Measurements from ENCODE around the gene CACNB4.
"Not testable (repeated sequence)": the region's sequence is repeated elsewhere in the genome, so short reads cannot be mapped to it uniquely, and the experiment has no call there.

Gene CACNB4

DNA sequence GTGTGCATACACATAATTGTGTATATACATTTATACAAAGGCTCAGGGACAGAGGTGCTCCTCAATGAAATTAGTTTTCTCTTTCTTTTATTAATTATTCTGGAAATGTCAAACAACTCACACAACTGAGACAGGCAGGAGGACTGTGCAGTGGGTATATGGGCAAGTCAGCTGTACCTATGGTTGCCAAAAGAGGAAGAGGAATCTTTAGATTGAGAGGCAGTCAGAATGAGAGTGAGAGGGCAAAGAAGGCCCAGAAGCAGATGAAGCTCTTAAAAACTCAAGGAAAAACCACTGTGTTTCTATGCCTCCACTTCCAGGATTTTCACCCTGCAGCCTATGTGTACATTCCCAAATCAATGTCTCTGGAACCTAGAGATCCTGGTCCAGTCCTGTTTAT is 79.1 kb downstream of the CACNB4 start:
- DNase-seq (ENCODE audit: low read depth in 2 of 2): no peak

DNA sequence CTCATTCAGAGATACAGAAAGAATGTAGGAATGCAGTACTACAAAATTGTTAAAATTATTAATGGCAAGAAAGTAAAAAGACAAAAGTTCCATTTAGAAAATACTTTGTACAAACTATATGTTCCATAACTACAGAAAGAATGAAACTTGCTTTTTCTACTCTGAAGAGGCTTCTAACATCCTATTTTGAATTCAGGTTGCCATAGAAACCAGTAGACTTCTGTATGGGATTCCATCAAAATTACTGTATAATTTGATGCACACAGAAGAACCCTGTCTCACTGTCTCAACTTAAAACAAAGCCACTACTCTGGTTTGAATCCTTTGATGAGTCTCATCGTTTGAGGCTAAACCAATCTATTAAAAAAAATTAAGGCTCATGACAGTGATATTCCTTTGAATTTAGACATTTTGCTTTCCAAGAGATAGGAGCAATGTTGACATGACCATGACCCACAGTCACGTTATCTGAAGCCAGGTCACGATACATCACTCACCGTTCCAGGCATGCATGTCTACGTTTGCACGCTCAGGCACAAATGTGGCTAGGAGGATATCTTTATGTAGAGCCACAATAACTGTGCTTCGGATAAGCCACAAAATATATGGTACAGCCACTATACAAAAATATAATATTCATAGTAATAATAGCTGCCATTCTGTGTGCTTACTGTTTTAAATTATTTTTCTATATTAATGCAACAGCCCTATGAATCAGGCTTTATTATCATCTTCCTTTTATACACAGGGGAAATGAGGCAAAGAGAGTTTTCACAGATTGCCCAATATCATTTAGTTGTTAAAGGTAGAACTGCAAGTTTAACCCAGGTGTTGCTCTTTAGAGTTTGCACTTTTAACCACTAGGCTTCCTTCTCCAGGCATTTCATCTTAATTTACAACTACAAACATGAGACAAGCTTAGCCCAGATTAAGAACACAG is 82.4 kb downstream of the CACNB4 start:
- no peak for DNase-seq (ENCODE audit: low read depth in 2 of 2)

DNA sequence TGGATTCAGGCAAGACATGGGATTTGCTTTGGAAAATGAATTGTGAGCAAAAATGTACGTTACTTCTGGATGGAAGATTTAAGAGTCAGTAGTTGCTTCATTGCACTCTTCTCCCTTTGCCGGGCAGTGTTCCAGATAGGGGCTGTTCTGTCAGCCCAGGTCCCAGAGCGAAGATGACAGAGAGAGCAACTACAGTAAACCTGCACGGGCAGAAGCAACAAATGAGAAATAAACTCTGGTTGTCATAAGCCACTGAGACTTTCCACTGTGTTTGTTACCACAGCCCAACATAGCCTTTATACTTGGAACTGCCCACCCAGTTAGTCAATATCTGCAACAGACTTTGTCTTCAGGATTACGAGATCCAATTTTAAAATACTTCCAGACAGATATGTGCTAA is 83.3 kb downstream of the CACNB4 start:
- no peak for DNase-seq (ENCODE audit: low read depth in 2 of 2)

DNA sequence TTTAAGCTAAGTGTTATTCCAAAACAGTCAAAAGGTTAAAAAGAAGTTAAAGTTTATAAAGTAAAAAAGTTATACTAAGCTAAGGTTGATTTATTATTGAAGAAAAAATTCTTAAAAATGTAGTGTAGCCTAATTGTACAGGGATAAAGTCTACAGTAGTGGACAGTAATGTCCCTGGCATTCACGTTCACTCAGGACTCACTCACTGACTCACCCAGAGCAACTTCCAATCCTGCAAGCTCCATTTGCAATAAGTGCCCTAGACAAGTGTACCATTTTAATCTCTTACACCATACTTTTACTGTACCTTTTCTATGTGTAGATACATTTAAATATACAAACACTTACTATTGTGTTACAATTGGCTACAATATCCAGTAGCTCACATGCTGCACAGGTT is 86.1 kb downstream of the CACNB4 start:
- DNase-seq (ENCODE audit: low read depth in 2 of 2): no peak

DNA sequence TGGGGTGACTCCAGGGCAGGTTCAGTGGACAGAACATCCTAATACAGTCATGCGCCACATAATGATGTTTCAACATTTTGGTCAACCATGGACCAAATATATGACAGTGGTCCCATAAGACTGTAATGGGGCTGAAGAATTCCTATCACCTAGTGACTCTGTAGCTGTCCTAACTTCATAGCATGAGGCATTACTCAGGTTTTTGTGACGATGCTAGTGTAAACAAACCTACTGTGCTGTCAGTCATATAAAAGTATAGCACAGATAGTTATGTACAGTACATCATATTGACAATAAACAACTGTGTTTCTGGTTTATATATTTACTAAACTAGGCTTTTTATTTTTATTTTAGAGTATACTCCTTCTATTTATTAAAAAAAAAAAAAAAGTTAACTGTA is 87.1 kb downstream of the CACNB4 start:
- DNase-seq (ENCODE audit: low read depth in 2 of 2): no peak

DNA sequence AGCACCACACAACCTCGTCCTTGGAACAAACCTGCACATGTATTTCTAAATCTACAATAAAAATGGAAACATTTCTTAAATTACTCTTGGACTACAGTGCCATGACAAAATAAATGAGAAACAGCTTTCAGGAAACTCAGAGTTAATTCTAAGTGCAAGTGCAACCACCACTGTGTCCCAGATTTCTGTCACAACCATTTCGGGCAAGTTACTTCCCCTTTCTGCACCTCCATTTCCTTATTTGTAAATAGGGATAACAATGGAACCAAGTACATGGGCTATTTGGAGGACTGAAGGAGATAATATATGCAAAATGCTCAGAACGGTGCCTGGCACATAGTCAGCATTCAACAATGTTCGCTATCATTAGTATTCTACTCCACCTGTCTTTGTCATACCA is 93.2 kb downstream of the CACNB4 start:
- no peak for DNase-seq (ENCODE audit: low read depth in 2 of 2)

DNA sequence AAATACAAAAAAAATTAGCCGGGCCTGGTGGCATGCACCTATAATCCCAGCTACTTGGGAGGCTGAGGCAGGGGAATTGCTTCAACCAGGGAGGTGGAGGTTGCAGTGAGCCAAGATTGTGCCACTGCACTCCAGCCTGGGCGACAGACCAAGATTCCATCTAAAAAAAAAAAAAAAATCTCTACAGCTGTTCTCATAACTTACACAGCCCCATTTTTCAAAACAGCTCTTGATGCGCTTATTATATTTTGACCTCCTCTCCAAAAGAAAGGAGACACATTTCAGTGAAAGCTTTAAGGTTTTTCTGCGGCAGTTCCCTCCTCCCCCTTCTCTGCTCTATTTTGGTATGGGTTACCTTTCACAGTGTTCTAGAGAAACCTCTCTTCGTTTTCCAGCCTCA is 95.6 kb downstream of the CACNB4 start:
- not testable (repeated sequence) for DNase-seq (ENCODE audit: low read depth in 2 of 2)

DNA sequence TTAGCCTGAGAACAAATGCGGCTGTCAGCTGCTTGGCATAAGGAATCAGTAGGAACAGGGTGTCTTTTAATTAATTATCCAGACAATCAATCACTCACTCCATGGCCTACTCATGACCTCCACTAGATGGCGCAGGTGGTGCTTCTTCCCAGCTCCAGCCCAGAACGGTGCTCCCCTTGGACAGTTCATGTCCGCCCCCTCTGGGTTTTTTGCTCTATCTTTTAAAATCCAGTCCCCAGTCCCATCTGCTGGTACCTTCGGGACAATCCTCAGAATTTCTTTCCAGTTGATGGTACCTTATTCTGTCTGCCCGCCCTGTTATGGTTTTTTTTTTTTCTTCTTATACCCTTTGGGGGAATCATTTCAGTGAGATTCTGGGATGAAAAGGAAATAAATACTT is 99.8 kb downstream of the CACNB4 start:
- peak; percentile 7 to 14 for DNase-seq (ENCODE audit: low read depth in 2 of 2)

DNA sequence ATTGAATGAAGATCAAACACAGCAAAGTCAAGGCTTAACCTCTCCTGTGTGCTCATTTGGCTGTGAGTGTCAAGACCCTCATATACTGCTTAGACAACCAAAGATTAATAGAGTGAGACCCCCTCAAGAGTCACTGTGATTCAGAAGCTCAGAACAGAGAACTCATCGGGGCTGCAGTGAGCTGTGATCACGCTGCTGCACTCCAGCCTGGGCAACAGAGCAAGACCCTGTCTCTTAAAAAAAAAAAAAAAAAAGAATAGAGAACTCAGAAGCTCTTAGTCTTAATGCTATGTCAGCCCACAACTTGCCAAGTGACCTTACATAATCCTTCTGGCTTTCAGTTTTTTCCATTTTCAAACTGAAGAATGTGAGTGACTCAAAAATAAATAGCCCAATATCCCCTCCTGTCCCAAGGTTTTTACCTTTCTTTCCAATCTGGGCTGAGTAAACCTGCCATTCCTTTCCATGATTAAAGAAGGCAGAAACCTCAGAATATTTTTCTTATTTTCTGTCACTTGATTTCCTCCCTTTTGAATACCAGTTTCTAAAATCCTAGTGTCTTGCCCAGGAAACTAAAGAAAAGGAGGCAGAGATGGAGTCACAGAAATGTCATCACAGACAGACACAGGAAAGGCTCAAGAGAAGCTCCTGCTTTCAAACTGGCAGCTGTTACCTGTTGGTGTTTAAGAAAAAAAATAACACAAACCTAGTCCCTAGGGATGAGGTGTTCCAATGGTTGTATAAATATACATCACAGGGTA is 102.4 kb downstream of the CACNB4 start:
- no peak for DNase-seq (ENCODE audit: low read depth in 2 of 2)

DNA sequence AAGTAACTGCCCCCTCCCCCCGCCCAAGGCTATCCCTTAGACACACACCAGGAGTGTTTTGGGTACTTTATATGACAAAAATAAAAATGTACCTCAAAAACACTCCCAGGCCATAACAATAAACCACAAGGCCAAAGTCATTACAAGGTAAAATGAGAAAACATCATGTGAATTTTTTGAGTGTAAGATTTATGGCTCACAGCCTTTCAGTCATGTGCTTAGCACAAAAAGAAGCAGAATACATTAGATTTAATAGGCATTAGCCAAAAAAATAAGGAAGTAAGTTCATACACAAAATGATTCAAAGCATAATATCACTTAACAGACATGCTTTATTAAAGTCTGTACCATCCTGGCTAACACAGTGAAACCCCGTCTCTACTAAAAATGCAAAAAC is 103.7 kb downstream of the CACNB4 start:
- no peak for DNase-seq (ENCODE audit: low read depth in 2 of 2)

DNA sequence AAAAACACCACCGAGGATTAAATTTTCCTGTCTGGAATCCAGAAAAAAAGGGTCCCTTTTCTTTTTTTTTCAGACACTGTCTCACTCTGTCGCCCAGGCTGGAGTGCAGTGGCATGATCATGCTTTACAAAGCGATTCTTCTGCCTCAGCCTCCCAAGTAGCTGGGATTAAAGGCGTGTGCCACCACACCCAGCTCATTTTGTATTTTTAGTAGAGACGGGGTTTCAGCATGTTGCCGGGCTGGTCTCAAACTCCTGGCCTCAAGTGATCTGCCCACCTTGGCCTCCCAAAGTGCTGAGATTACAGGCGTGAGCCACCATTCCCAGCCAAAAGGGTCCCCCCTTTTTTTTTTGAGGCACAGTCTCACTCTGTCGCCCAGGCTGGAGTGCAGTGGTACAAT is 104.7 kb downstream of the CACNB4 start:
- DNase-seq (ENCODE audit: low read depth in 2 of 2): not testable (repeated sequence)

DNA sequence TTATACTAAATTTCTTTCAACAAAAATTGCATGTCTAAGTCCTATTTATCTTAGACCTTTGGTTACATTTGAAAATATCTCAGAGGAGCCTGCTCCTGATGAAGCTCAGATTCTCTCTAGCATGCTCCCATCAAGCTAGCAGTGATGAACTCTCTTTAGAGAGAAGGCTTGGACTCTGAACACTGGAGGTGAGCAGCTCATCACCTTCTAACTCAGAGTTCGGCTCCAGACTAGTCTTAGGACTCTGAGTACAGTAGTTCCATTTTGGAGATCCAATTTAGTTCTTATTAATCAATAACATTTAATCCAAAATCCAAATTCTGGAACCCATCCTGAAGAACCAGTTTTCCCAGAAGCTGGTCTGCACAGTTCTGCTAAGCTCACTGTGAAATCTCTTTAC is 107.8 kb downstream of the CACNB4 start:
- no peak for DNase-seq (ENCODE audit: low read depth in 2 of 2)

DNA sequence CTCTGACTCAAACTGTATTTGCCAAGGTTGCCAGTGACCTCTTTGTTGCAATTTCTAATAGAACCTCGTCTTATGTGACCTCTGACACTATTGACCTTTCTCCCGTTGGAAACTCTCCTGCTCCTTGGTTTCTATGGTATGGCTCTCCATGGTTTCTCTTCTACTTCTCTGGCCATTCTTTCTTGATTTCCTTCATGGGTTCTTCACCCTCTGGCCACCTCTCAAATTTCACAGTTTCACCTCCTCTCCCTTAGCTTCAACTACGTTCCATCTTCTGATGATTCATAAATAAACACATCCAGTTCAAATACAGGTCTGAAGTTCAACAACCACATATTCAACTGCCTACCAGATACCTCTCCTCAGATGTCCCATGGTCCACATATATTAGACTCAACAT is 109.5 kb downstream of the CACNB4 start:
- no peak for DNase-seq (ENCODE audit: low read depth in 2 of 2)

DNA sequence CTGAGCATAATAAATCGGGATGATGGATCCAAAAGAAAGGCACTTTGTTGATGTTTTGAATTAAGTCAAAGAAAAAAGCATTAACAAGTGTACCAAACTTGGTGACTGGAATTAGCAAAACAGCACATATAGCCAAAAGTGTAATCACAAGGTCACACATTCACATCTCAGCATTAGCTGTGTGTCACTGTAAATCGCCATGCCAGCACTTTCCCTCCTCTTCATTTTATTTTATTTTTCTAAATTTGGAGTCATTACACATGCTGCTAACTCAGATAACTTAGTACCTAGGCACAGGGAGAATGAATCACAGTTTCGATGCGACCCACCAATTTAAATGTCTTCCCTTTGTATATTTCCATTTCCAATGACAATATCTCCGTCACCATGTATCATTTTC is 111.4 kb downstream of the CACNB4 start:
- DNase-seq (ENCODE audit: low read depth in 2 of 2): no peak

DNA sequence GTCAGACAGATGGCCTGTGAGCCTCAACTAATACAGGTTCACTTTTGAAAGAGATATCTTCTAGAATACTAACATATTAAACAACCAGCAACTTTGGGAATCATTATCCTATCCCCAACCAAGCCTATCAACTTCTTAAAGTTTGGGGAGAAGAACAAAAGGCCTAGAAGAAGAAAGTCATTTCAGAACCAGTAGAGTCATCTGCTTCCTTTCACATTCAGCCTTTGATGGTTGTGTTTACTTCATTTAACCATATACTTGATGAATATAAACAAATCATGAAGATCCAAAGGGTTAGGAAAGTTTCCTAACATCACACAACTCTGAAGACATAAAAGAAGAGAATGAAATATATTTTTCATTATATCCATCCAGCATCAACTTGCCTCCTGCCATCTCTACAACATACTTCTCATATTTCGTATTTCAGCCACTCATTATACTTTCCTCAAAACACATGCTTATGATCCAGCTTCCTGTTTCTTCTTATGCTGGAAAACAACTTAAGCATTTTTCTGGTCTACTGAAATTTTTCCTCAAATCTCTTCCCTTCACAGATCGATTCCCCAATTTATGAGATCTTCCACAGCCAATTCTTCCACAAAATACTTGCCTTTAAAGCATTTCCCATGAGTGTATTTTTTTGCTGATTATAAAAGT is 114.3 kb downstream of the CACNB4 start:
- DNase-seq (ENCODE audit: low read depth in 2 of 2): no peak

DNA sequence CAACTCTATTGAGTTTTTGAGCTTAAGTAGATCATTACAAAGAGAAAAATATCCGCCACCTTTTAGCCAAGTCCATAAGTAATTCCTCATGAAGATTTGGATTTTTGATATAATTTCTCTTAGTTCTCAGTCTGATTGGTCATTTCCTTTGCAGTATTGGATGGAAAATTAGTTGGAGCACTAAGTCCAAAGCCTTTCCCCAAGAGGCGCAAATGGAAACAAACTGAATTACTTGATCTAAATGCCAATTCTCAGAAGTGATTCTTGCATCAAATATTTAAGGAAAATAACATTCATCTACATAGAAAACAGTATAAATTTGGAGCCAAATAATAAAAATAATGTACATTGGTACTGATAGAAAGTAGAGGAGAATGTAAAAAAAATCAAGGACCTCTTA is 115.6 kb downstream of the CACNB4 start:
- DNase-seq (ENCODE audit: low read depth in 2 of 2): no peak

DNA sequence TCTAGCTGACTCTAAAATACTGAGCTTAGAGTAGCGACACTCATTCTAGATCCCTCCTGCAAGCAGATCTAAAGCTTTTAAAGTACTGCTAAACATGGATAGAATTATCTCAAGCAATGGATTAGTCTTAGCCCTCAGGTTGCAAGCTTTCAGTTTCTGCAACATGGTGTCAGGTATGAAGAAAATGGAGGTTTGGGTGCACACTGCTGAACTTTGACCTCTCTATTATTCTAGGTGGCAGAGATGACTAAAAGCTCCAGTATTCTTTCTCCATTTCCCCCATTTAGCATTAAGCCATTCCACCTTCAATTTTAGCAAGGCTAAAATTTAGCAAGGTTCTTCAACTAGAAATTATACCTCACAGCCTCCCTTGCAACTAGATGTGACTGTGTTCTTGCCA is 117.0 kb downstream of the CACNB4 start:
- no peak for DNase-seq (ENCODE audit: low read depth in 2 of 2)

DNA sequence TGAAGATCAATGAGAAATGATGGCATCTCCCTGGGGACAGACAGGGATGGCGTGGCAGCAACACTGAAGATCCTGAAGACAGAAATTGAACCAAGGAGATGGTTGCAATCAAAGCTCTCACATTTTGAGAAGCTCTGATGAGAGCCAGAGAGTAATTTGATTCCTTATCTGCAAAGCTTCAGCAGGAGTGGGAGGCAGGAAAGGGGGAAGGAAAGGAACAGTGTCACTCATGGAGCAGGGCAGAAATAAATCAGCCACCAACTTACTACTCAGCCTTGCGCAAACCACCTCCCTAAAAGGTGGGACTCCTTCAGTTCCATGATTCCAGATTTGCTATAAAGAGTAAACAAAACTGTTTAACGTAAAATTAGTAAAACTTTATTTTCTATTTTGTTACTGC is 119.2 kb downstream of the CACNB4 start:
- DNase-seq (ENCODE audit: low read depth in 2 of 2): no peak

DNA sequence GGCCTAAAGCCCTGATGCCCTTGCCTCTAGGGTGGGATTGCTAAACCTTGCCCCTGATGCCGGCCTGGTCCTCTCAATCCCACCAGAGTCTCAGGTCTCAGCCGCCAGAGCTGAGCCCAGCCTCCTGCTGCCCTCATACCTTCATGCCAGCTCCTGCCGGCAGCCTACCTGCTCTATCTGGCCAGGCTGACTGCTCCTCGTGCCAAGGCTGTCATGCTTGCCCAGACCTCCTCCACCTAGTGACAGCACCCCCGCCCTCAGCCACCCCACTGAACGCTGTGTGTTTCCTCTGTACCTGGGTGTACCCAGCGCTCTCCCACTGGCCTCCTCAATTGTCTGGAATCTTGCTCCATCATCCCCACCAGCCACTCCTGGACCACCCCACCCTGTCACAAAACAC is 120.1 kb downstream of the CACNB4 start:
- no peak for DNase-seq (ENCODE audit: low read depth in 2 of 2)

DNA sequence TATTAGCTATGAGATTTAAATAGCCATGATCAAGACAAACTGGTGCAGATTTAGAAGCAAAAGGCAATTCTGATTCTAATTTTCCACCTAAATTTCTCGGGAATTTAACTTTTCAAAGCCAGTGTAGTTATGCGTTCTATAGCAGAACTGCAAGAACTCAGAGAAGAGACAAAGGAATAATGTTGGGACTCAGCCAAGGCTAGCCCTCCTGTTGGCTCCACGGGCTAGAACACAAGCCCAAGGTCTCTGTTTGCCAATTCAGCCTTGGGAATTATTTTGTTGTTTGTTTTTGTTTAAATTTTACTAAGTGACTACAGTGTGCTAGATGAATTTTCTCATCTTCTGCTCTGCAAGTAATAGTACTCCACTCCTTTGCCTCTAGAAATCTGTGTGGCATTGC is 121.2 kb downstream of the CACNB4 start:
- no peak for DNase-seq (ENCODE audit: low read depth in 2 of 2)

DNA sequence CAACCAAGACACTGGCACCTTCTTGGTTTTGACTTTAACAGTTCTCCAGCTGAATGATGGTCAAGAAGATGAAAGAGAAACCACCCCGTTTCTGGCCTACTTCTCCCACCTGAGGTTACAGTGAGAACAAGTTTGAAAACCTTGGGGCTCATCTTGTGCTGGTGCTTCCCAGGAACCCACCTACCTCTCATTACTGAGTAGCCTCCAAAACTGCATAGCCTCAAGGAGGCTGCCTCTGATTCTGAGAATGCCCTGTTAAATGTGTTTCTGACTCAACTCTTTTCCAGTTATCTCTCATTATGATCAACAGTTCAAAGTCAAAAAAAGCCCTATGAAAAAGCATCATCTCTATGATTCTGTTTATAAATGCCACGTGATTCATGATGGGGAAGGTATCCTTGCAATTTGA is 121.9 kb downstream of the CACNB4 start:
- no peak for DNase-seq (ENCODE audit: low read depth in 2 of 2)
